CMK (cell line): ENCODE data around the gene PTN.
"Not testable (repeated sequence)": the region's sequence is repeated elsewhere in the genome, so short reads cannot be mapped to it uniquely, and the experiment has no call there.

Source experiments
- DNase-seq: peaks from one replicate; pipeline ENCODE4 v3.0.0-alpha.2; 2010; ENCODE audit warnings: low read depth

The PTN gene

GRCh38 chr7:137324796-137325696, 18.5 kb downstream of the PTN start:
- DNase-seq = no peak

- no peak for DNase-seq
These were observed 26.7 kb downstream of the PTN start for GRCh38 chr7:137316648-137317353.

GRCh38 chr7:137313201-137313600, 30.3 kb downstream of the PTN start:
- no peak for DNase-seq

DNA sequence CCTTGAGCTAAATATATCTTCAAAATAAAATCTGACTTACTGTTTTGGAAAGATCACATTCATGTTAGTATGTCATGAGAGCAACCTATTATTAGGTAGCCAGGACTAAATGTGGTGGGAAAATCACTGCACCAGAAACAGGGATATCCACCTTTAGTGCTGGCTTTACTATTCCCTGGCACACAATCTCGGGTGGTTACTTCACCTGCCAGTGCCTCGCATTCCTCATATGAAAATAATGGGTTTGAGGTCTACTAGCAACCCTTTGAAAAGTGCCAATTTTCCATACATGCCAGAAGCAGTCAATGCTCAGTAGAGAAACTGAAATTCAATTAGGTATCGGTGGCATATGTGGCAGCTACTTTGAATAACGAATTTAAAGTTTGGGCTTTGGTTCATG, 36.8 kb downstream of the PTN start:
- no peak for DNase-seq

DNA sequence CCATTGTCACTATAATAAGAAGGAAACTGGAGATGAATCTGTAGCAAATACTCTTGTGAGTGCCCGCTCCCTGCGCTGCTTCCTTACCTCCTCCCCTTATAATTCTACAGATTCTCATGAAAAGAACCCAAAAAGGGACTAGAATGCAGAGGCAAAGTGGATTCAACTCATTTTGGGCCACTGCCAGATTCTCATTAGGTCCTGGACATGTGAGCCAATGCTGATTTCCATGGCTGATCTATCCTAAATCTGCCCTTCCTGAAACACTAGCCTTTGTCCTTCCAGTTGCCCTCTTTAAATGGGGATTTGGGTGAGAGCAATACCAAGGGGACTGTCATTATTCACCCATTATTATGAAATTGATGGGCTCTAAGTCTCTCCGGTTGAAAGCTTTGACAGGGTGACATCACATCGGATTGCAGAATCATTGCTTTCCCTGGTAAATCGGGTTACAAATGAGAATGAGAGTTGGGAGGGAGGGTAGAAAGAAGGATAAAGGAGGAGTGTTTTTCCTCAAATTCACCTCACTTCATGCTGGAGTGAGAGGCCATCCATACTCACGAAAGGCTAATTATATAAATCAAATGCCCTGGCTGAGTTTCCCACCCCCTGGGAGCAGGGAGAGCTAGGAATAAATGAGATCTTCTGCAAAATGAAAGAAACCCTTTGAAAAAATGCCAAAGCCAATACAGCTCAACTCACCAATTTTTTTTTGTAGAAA, 37.5 kb downstream of the PTN start:
- no peak for DNase-seq

DNA sequence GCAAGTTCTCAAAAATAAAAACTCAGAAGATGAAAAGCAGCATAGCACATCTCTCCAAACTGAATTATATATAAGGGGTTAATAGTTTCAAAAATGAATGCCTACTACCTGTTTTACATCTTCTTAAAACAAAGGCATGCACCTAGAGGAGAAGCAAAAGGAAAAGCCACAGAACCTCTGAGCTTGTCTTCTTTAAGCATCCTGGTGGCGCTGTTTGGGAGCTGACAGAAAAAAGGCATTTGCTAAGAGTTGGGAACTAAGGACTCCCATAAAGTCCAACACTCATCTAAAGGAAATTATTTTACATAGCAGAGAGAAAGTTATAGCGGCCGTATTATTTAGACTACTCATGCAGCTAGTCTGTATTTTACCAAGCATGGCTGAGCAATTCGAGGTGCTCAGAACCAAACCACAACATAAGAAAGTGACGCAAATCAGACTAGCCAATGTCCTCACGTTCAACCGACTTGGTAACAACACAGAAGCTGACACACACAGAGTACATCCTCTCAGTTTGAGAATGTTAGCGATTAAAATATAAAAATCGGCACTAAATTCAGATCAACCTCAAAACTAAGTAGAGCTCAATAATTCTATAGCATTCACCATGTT, 38.8 kb downstream of the PTN start:
- no peak for DNase-seq

DNA sequence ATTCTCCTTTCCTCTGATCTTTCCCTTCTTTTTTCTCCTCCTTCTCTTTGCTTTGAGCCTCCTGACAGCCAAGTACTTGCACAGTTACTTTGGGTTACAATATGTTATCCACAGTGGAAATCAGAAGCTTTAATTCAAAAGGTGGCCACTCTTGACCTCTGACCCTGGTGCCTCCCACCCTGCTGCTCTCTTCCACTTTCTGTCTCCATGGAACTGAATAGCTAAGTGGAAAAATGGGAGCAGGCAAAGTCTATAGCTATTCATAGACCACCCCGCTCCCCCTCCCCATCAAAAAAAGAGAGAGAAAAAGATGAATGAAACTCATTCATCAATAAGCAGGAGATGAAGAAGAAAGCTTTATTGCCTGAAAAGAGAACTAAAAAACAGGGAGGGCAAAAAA, 39.4 kb downstream of the PTN start:
- no peak for DNase-seq

DNA sequence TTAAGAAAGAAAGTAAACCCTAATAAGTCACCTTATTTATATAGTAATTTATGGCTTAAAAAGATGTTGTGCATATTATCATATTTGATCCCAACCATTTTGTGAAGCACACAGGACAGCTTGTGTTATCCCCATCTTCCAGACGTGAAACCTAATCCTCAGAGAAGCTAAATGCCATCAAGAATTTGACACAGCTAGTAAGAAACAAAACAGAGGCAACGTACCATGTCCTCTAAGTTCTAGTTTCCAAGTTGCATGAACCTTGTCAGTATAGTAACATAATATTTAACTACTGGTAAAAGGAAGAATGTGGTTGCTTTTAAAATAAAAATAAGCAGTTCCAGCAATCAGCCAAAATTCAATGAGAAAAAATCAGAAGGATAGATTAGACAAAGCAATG, 41.5 kb downstream of the PTN start:
- no peak for DNase-seq

- DNase-seq = no peak
These were observed 45.1 kb downstream of the PTN start for GRCh38 chr7:137298464-137298794.

DNA sequence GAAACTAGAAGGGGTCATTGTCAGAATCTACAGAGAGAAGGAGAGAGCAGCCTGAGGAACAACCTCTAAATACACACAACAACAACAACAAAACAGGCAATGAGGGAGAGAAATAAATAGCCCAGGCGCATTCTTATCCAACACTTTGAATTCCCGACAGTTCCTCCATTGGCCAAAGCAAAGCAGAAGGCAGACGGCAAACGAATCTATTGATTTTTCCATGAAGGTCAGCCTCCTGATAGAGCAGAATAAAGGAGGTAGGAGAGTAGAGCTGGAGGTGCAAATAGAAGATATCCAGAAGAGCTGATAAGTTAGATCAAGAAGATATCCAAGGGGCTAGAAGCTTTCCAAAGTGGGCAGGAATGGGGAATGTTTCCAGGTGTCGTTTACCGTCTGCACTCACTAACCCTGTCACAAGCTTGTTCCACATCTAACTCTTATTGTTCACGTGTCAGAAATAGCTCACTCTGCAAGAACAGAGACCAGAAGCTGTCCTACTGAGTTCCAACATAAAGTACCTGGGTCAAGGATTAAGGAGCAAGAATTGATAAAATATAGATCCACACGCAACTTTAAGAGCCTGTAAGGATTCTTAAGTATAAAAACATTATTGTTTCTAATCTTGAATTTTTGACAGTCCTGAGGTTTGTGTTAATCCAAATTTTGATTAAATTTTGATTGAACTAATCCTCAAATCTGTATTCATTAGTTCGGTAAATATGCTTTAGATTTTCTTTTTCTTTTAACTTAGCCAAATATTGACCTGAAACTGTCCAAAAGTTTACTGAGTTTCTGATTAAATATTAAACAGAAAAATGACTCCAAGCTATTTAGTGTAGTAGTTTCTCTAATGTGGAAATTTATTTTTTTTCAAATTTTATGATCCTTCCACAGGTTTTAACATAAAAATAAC, 45.7 kb downstream of the PTN start:
- no peak for DNase-seq

GRCh38 chr7:137296576-137296975, 47.0 kb downstream of the PTN start:
- no peak for DNase-seq

GRCh38 chr7:137295739-137296324, 47.7 kb downstream of the PTN start:
- no peak for DNase-seq

GRCh38 chr7:137289101-137289500, 54.4 kb downstream of the PTN start:
- no peak for DNase-seq

GRCh38 chr7:137287651-137288258, 55.8 kb downstream of the PTN start:
- no peak for DNase-seq

DNA sequence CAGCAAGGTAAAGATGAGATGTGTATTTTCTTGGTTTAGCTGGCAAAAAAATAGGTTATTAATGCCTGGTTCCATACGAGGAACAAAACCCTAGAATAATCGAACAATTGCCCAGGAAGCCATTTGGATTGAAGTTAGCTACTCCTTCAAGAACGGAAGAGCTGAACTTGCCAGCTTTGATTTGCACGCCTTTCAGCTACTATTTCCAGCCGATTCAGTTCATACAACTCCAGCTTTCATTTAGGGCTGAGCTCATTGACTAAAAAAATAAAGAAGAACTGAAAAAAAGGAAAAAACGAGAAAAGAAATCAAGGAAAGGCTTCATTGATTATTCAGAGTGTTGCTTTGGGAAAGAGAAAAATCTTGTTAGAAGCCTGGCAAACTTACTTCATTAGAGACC, 60.4 kb downstream of the PTN start:
- DNase-seq = no peak

DNA sequence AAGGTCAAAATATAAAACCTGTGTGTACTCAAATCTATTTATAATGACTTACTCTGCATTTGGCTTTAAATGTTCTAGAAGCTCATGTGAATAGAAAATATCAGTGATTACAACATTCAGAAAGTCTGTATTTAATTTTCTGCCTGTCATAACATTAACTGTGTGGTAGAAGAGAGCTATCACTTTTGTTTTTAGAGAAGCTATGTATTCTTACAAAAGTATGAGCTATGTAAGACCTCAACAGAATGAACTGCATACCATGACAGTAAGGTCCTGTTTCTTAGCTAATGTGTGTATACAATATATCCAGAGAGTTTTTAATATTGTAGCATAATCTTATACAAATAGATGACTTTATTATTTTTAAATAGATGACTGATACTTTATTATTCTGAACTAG, 61.5 kb downstream of the PTN start:
- DNase-seq = no peak

GRCh38 chr7:137276189-137276588, 67.3 kb downstream of the PTN start:
- no peak for DNase-seq

- DNase-seq = no peak
These were observed 71.3 kb downstream of the PTN start for GRCh38 chr7:137272249-137272648.

DNA sequence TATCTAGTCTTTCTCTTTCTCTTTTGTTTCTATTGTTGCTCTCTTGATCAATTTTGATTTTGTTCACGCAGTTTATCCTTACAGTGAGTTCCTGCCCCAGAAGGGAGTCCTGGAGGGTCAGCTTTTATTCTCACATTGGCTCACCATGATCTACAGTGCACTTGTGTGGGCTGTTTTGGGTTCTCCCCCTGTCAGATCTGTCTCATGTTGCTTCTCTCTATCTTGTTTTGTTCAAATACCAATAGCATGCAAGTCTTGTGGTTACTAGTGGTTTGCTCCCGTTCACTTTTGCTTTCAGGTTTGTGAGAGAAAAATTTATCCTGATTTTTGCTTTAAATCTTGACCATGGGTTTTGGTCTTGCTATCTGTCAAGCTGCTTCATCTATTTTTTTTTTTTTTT, 74.3 kb downstream of the PTN start:
- no peak for DNase-seq

- not testable (repeated sequence) for DNase-seq
These were observed 75.3 kb downstream of the PTN start for GRCh38 chr7:137268001-137268865.
